Stimulated activated naive CD4-positive, alpha-beta T cell treated with Interleukin-2 at 50 U/mL for 16 hours (primary cell): Measurements from ENCODE around the gene CTIF.

Experiments
- DNase-seq: peaks from one replicate; lab custom pipeline; 2025; lab: John Stamatoyannopoulos, UW

CTIF gene

GRCh38 chr18:48901145-48902022 is 362.6 kb downstream of the CTIF start:
- no peak for DNase-seq

- no peak for DNase-seq
These were observed 363.4 kb downstream of the CTIF start for GRCh38 chr18:48902023-48902855.

GRCh38 chr18:48902856-48903601 is 364.2 kb downstream of the CTIF start:
- no peak for DNase-seq

- DNase-seq: no peak
These were observed 365.3 kb downstream of the CTIF start for GRCh38 chr18:48904091-48904490.

- DNase-seq: no peak
These were observed 366.1 kb downstream of the CTIF start for GRCh38 chr18:48904847-48905394.

GRCh38 chr18:48905513-48905912 is 366.7 kb downstream of the CTIF start:
- no peak for DNase-seq

- DNase-seq: no peak
These were observed 370.1 kb downstream of the CTIF start for GRCh38 chr18:48908916-48909315.

GRCh38 chr18:48909721-48910120 is 370.9 kb downstream of the CTIF start:
- DNase-seq: no peak

- no peak for DNase-seq
These were observed 372.2 kb downstream of the CTIF start for GRCh38 chr18:48910972-48911545.
